Spleen (tissue), 7 donors: ENCODE data around the gene ZNF438.

Source experiments
- POLR2AphosphoS5 ChIP-seq, 3 donors: sonication (generic); formaldehyde crosslinking; IDR thresholded peaks; one replicate each; pipeline ENCODE4 v1.5.1; 2017; ENCODE audit warnings: antibody characterized with exemption in 3 of 3
- TF ChIP-seq, protein P1 (sequence below), 11 experiments: fragments of 200-600 bp in 7 of 11; fragments of 450-650 bp in 4 of 11; sonication (generic) in 4 of 11; IDR thresholded peaks in 8 of 11; conservative IDR thresholded peaks in 3 of 11; 1 replicate in 7 of 11; 2 replicates in 4 of 11; pipeline versions ENCODE4 v1.4.0 to v1.8.0; 2016 to 2021; ENCODE audit warnings: antibody characterized with exemption in 11 of 11, inconsistent platforms in 4 of 11, mild to moderate bottlenecking in 1 of 11
- donor health status: DM: no; HTN: no; CAD: no; lungs with moderate emphysema.
- donor health status: DM: no; HTN: no; CAD: no.
- donor health status: DM: no; HTN: no; CAD: no.

GRCh38 chr10:31073996-31074721 lies 42.5 kb upstream of the ZNF438 start:
- no peak for TF ChIP-seq POLR2AphosphoS5 (IDR thresholded peaks at IDR 0.05)
- TF ChIP-seq, protein P1, sequence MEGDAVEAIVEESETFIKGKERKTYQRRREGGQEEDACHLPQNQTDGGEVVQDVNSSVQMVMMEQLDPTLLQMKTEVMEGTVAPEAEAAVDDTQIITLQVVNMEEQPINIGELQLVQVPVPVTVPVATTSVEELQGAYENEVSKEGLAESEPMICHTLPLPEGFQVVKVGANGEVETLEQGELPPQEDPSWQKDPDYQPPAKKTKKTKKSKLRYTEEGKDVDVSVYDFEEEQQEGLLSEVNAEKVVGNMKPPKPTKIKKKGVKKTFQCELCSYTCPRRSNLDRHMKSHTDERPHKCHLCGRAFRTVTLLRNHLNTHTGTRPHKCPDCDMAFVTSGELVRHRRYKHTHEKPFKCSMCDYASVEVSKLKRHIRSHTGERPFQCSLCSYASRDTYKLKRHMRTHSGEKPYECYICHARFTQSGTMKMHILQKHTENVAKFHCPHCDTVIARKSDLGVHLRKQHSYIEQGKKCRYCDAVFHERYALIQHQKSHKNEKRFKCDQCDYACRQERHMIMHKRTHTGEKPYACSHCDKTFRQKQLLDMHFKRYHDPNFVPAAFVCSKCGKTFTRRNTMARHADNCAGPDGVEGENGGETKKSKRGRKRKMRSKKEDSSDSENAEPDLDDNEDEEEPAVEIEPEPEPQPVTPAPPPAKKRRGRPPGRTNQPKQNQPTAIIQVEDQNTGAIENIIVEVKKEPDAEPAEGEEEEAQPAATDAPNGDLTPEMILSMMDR (IDR thresholded peaks at IDR 0.05 in 8 of 11, conservative IDR thresholded peaks at IDR 0.05 in 3 of 11), result no peak
